Kidney epithelial cell (primary cell): ENCODE results near the gene AGPS. TPM values are rescaled to one million over a fixed set of nuclear protein-coding genes. Genes with fewer than 3 reads are reported as not detected.

Experiments used
- DNase-seq: peaks from one replicate; pipeline ENCODE4 v3.0.0-alpha.2; 2010; ENCODE audit warnings: low read depth
- H3K27me3 ChIP-seq: 2 replicates; pipeline ENCODE4 v1.6.0; 2011; ENCODE audit warnings: low read length; ENCODE audit not compliant: control insufficient read depth, insufficient read depth
- H3K36me3 ChIP-seq: 2 replicates; pipeline ENCODE4 v1.5.1; 2011; ENCODE audit warnings: low read length; ENCODE audit not compliant: control insufficient read depth, insufficient read depth
- H3K4me3 ChIP-seq: 2 replicates; pipeline ENCODE4 v1.5.1; 2011; ENCODE audit warnings: low read depth, mild to moderate bottlenecking, control low read depth, low read length
- CTCF ChIP-seq: IDR thresholded peaks from 2 replicates; pipeline ENCODE4 v1.5.1; 2011; ENCODE audit warnings: mild to moderate bottlenecking, moderate library complexity, low read length, control low read depth, inconsistent platforms; ENCODE audit not compliant: insufficient read depth, poor library complexity, severe bottlenecking
- total RNA-seq: library from RNA; depleted of rRNA; stranded (reverse); fragments of >200 nt; gene quantifications from 2 replicates; pipeline ENCODE4 v1.2.3, GENCODE V29; 2015

Gene AGPS
- total RNA-seq, 1 donor from 2014 or later = 26.1 TPM

GRCh38 chr2:177551989-177552421 is 159.4 kb downstream of the AGPS start:
- no peaks in the 10 kb centered on the region for H3K36me3 ChIP-seq
- TF ChIP-seq CTCF = no peak
- no peak for DNase-seq
- H3K27me3 ChIP-seq = no peaks in the 10 kb centered on the region
- peak overlapping the region; percentile 63 for H3K4me3 ChIP-seq

GRCh38 chr2:177552422-177553175 is 160.0 kb downstream of the AGPS start:
- peak overlapping the region; percentile 63 for H3K4me3 ChIP-seq
- no peaks in the 10 kb centered on the region for H3K36me3 ChIP-seq
- H3K27me3 ChIP-seq = no peaks in the 10 kb centered on the region
- TF ChIP-seq CTCF = no peak
- peak; percentile 57 for DNase-seq

- no peak for TF ChIP-seq CTCF
- no peaks in the 10 kb centered on the region for H3K27me3 ChIP-seq
- H3K36me3 ChIP-seq = no peaks in the 10 kb centered on the region
- DNase-seq = no peak
- H3K4me3 ChIP-seq = peak overlapping the region; percentile 63
These were observed 160.8 kb downstream of the AGPS start for GRCh38 chr2:177553176-177553884.

- no peak for DNase-seq
- no peak overlapping the region for H3K4me3 ChIP-seq
- no peaks in the 10 kb centered on the region for H3K27me3 ChIP-seq
- no peak for TF ChIP-seq CTCF
- no peaks in the 10 kb centered on the region for H3K36me3 ChIP-seq
These were observed 161.8 kb downstream of the AGPS start for GRCh38 chr2:177554365-177554764.

- TF ChIP-seq CTCF = no peak
- no peak overlapping the region for H3K4me3 ChIP-seq
- DNase-seq = no peak
- H3K27me3 ChIP-seq = no peaks in the 10 kb centered on the region
- H3K36me3 ChIP-seq = no peaks in the 10 kb centered on the region
These were observed 163.6 kb downstream of the AGPS start for GRCh38 chr2:177556153-177556552.
